Upper lobe of left lung (tissue), 6 donors: ENCODE results near the gene PTPN6. TPM values are rescaled to one million over a fixed set of nuclear protein-coding genes. Genes with fewer than 3 reads are reported as not detected.

Experiments
- ATAC-seq, 2 donors: fragments of 200-7000 bp; cut with Tn5 transposase; one replicate each; pipeline ENCODE4 v1.9.1; 2022; ENCODE audit warnings: mild to moderate bottlenecking in 2 of 2, moderate library complexity in 2 of 2; ENCODE audit not compliant: low FRiP score in 2 of 2
- DNase-seq, 2 donors: peaks; one replicate each; pipeline ENCODE4 v3.0.0-alpha.2; 2019 to 2020
- H3K27ac ChIP-seq, 4 donors: fragments of 200-600 bp; sonication (generic); one replicate each; pipeline ENCODE4 v1.5.1; 2016 to 2019
- H3K27me3 ChIP-seq, 4 donors: fragments of 200-600 bp; sonication (generic); one replicate each; pipeline ENCODE4 v1.5.1; 2017 to 2019
- H3K36me3 ChIP-seq, 4 donors: fragments of 200-600 bp; sonication (generic); one replicate each; pipeline ENCODE4 v1.5.1; 2016 to 2019
- H3K4me1 ChIP-seq, 4 donors: fragments of 200-600 bp; sonication (generic); one replicate each; pipeline ENCODE4 v1.5.1; 2018 to 2019
- H3K4me3 ChIP-seq, 4 donors: fragments of 200-600 bp; sonication (generic); one replicate each; pipeline ENCODE4 v1.5.1; 2017 to 2019; ENCODE audit warnings: mild to moderate bottlenecking in 2 of 4, moderate library complexity in 1 of 4
- H3K9me3 ChIP-seq, 4 donors: fragments of 200-600 bp; sonication (generic); one replicate each; pipeline ENCODE4 v1.5.1; 2018 to 2019
- EP300 ChIP-seq, 4 donors: sonication (generic); formaldehyde crosslinking; IDR thresholded peaks; one replicate each; pipeline ENCODE4 v1.5.1; 2017; ENCODE audit warnings: antibody characterized with exemption in 4 of 4, control low read depth in 2 of 4
- POLR2A ChIP-seq, 4 donors: fragments of 450-650 bp; IDR thresholded peaks; one replicate each; pipeline ENCODE4 v1.5.1; 2016 to 2017; ENCODE audit warnings: antibody characterized with exemption in 4 of 4, mild to moderate bottlenecking in 2 of 4
- POLR2AphosphoS5 ChIP-seq, 2 donors: sonication (generic); formaldehyde crosslinking; IDR thresholded peaks; one replicate each; pipeline ENCODE4 v1.5.1; 2017; ENCODE audit warnings: antibody characterized with exemption in 2 of 2
- WGBS, 2 donors: methylation state at CpG; one replicate each; pipeline ENCODE4 v1.1.5; 2017 to 2018; 5-methylcytosine and 5-hydroxymethylcytosine counted together
- total RNA-seq, 6 donors: library from RNA; depleted of rRNA in 4 of 6; stranded (reverse); fragments of >200 nt in 4 of 6; gene quantifications; one replicate each; pipeline versions ENCODE4 v1.1.0 to v1.2.1, GENCODE V29; 2016 to 2021
- TF ChIP-seq, protein P1 (sequence below), 6 experiments: fragments of 450-650 bp in 4 of 6; fragments of 200-600 bp in 2 of 6; sonication (generic) in 2 of 6; IDR thresholded peaks; one replicate each; pipeline ENCODE4 v1.5.1; 2016 to 2019; ENCODE audit warnings: antibody characterized with exemption in 6 of 6
- donor health status: DM: no; HTN: no; CAD: no; lungs with moderate emphysema.
- donor health status: DM: no; HTN: yes; CAD: no; lungs with severe emphysema.

The PTPN6 gene
- total RNA-seq, 6 donors from 2014 or later, result 56.3 to 215 (median 114) TPM

DNA sequence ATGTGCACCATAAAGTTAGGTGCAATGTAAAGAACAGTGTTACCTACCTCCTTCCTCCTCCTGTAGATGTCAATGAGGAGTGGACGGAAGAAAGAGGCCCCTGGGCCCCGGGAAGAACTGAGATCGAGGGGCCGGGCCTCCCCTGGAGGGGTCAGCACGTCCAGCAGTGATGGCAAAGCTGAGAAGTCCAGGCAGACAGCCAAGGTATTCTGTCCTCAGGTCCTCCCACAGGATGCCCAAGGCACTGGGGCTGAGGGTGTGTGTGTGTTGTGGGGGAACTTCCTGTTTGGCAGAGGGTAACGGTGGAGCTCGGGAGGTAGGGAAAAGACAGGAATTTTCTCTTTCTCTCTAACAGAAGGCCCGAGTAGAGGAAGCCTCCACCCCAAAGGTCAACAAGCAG, 17.0 kb upstream of the PTPN6 start:
- Histone ChIP-seq H3K9me3 (no peaks in the 10 kb centered on the region), H3K27me3 (no peaks in the 10 kb centered on the region), H3K27ac (peak overlapping the region; percentile 22 to 94 (median 73)), H3K4me1 (peaks cover 61 to 84% (median 74%) of the 10 kb centered on the region in 4 donors), H3K36me3 (peaks cover 9 to 43% (median 28%) of the 10 kb centered on the region in 4 donors), H3K4me3 (no peak overlapping the region)
- ATAC-seq, result no peak
- WGBS, 2 donors, result 29 to 35% methylated on average over 8 of the region's 8 CpGs
- TF ChIP-seq POLR2A (IDR thresholded peaks at IDR 0.05) (no peak), POLR2AphosphoS5 (IDR thresholded peaks at IDR 0.05) (peak; percentile 19 to 38)
- DNase-seq, result no peak

DNA sequence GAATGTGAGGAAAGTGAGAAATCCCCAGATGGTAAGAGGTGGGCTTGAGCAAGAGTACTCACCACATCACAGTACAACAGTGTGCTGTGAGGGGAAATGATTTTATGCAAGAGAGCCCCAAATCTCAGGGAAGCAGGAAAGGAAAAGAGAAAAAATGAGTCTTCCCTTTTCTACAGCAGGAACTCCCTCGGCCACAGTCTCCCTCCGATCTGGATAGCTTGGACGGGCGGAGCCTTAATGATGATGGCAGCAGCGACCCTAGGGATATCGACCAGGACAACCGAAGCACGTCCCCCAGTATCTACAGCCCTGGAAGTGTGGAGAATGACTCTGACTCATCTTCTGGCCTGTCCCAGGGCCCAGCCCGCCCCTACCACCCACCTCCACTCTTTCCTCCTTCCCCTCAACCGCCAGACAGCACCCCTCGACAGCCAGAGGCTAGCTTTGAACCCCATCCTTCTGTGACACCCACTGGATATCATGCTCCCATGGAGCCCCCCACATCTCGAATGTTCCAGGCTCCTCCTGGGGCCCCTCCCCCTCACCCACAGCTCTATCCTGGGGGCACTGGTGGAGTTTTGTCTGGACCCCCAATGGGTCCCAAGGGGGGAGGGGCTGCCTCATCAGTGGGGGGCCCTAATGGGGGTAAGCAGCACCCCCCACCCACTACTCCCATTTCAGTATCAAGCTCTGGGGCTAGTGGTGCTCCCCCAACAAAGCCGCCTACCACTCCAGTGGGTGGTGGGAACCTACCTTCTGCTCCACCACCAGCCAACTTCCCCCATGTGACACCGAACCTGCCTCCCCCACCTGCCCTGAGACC, 15.6 kb upstream of the PTPN6 start:
- no peaks in the 10 kb centered on the region for H3K27me3 ChIP-seq
- H3K4me1 ChIP-seq, result peaks cover 49 to 69% (median 60%) of the 10 kb centered on the region in 4 donors
- ATAC-seq (no peak), DNase-seq (no peak)
- no peaks in the 10 kb centered on the region for H3K9me3 ChIP-seq
- H3K27ac ChIP-seq, result peak overlapping the region in 3 of 4 donors; percentile 5 to 94 (median 82)
- WGBS, 2 donors, result 74 to 76% methylated on average over 14 of the region's 14 CpGs
- TF ChIP-seq POLR2AphosphoS5 (IDR thresholded peaks at IDR 0.05) (no peak), EP300 (IDR thresholded peaks at IDR 0.05) (no peak), POLR2A (IDR thresholded peaks at IDR 0.05) (no peak)
- TF ChIP-seq, protein P1, sequence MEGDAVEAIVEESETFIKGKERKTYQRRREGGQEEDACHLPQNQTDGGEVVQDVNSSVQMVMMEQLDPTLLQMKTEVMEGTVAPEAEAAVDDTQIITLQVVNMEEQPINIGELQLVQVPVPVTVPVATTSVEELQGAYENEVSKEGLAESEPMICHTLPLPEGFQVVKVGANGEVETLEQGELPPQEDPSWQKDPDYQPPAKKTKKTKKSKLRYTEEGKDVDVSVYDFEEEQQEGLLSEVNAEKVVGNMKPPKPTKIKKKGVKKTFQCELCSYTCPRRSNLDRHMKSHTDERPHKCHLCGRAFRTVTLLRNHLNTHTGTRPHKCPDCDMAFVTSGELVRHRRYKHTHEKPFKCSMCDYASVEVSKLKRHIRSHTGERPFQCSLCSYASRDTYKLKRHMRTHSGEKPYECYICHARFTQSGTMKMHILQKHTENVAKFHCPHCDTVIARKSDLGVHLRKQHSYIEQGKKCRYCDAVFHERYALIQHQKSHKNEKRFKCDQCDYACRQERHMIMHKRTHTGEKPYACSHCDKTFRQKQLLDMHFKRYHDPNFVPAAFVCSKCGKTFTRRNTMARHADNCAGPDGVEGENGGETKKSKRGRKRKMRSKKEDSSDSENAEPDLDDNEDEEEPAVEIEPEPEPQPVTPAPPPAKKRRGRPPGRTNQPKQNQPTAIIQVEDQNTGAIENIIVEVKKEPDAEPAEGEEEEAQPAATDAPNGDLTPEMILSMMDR (IDR thresholded peaks at IDR 0.05), result no peak
- H3K4me3 ChIP-seq, result no peak overlapping the region
- H3K36me3 ChIP-seq, result peaks cover 9 to 55% (median 29%) of the 10 kb centered on the region in 4 donors

DNA sequence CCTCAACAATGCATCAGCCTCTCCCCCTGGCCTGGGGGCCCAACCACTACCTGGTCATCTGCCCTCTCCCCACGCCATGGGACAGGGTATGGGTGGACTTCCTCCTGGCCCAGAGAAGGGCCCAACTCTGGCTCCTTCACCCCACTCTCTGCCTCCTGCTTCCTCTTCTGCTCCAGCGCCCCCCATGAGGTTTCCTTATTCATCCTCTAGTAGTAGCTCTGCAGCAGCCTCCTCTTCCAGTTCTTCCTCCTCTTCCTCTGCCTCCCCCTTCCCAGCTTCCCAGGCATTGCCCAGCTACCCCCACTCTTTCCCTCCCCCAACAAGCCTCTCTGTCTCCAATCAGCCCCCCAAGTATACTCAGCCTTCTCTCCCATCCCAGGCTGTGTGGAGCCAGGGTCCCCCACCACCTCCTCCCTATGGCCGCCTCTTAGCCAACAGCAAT, 14.9 kb upstream of the PTPN6 start:
- Histone ChIP-seq H3K9me3 (no peaks in the 10 kb centered on the region), H3K36me3 (peaks cover 9 to 61% (median 33%) of the 10 kb centered on the region in 4 donors), H3K27ac (peak overlapping the region in 2 of 4 donors; percentile 94 to 96), H3K4me1 (peaks cover 44 to 63% (median 58%) of the 10 kb centered on the region in 4 donors), H3K4me3 (no peak overlapping the region), H3K27me3 (no peaks in the 10 kb centered on the region)
- 78 to 90% methylated on average over 3 of the region's 3 CpGs for WGBS, 2 donors
- TF ChIP-seq, protein P1 (IDR thresholded peaks at IDR 0.05), result no peak
- TF ChIP-seq POLR2A (IDR thresholded peaks at IDR 0.05) (no peak), POLR2AphosphoS5 (IDR thresholded peaks at IDR 0.05) (no peak)
- DNase-seq, result no peak
- ATAC-seq, result no peak

DNA sequence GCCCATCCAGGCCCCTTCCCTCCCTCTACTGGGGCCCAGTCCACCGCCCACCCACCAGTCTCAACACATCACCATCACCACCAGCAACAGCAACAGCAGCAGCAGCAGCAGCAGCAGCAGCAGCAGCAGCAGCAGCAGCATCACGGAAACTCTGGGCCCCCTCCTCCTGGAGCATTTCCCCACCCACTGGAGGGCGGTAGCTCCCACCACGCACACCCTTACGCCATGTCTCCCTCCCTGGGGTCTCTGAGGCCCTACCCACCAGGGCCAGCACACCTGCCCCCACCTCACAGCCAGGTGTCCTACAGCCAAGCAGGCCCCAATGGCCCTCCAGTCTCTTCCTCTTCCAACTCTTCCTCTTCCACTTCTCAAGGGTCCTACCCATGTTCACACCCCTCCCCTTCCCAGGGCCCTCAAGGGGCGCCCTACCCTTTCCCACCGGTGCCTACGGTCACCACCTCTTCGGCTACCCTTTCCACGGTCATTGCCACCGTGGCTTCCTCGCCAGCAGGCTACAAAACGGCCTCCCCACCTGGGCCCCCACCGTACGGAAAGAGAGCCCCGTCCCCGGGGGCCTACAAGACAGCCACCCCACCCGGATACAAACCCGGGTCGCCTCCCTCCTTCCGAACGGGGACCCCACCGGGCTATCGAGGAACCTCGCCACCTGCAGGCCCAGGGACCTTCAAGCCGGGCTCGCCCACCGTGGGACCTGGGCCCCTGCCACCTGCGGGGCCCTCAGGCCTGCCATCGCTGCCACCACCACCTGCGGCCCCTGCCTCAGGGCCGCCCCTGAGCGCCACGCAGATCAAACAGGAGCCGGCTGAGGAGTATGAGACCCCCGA, 14.3 kb upstream of the PTPN6 start:
- H3K27me3 ChIP-seq, result no peaks in the 10 kb centered on the region
- peak overlapping the region; percentile 82 to 96 (median 93) for H3K27ac ChIP-seq
- H3K9me3 ChIP-seq, result no peaks in the 10 kb centered on the region
- peaks cover 9 to 68% (median 39%) of the 10 kb centered on the region in 4 donors for H3K36me3 ChIP-seq
- DNase-seq (peak in 1 of 2 donors; percentile 33), ATAC-seq (peak in 1 of 2 donors; percentile 0)
- peaks cover 44 to 63% (median 56%) of the 10 kb centered on the region in 4 donors for H3K4me1 ChIP-seq
- WGBS, 2 donors, result 32 to 41% methylated on average over 13 to 35 of the region's 36 CpGs
- TF ChIP-seq POLR2A (IDR thresholded peaks at IDR 0.05) (peak in 1 of 4 donors; percentile 5), POLR2AphosphoS5 (IDR thresholded peaks at IDR 0.05) (no peak)
- H3K4me3 ChIP-seq, result peak overlapping the region; percentile 53 to 76 (median 67)

DNA sequence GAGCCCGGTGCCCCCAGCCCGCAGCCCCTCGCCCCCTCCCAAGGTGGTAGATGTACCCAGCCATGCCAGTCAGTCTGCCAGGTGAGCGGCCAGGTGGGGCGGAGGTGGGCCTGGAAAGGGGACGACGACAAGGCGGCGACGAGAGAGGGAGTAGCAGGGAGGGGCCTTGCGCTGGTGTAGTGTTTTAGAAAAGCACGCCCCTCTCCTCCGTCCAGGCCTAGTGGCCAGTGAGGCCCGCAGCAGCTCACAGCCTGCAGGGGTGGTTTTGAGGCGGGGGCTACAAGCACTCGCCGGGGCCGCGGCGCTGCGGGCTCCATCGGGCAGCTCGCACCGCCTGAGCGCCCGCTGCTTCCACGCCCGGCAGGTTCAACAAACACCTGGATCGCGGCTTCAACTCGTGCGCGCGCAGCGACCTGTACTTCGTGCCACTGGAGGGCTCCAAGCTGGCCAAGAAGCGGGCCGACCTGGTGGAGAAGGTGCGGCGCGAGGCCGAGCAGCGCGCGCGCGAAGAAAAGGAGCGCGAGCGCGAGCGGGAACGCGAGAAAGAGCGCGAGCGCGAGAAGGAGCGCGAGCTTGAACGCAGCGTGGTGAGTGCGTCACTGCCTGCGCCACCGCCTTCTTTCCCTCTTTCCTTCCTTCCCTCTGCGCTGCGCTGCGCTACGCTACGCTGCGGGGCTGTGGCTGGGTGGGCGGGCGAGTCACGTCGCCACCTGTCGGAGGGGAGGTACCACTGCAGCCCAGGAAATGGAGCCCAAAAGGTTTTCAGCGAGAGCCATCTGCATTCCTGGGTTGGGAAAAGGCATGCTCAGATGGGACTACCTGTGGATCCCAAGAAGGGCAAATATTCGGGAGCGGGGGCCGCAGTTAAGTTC, 13.4 kb upstream of the PTPN6 start:
- peak; percentile 94 to 96 for DNase-seq

More for the DNA sequence above, 13.4 kb upstream of the PTPN6 start:
- Histone ChIP-seq H3K27ac (peak overlapping the region; percentile 82 to 96 (median 93)), H3K36me3 (peaks cover 9 to 68% (median 40%) of the 10 kb centered on the region in 4 donors), H3K4me3 (peak overlapping the region; percentile 53 to 76 (median 67)), H3K4me1 (peaks cover 48 to 57% (median 52%) of the 10 kb centered on the region in 4 donors), H3K27me3 (no peaks in the 10 kb centered on the region), H3K9me3 (no peaks in the 10 kb centered on the region)
- ATAC-seq, result peak; percentile 97
- 1 to 2% methylated on average over 41 to 73 of the region's 80 CpGs for WGBS, 2 donors
- TF ChIP-seq POLR2A (IDR thresholded peaks at IDR 0.05), result peak; percentile 13 to 90 (median 62)
- TF ChIP-seq POLR2AphosphoS5 (IDR thresholded peaks at IDR 0.05), result peak; percentile 97
- TF ChIP-seq EP300 (IDR thresholded peaks at IDR 0.05), result peak in 1 of 4 donors; percentile 60
- TF ChIP-seq, protein P1 (IDR thresholded peaks at IDR 0.05), result peak; percentile 96 to 99 (median 97)
